Gastroesophageal sphincter (tissue), 3 donors: ENCODE data around the gene C1orf167.

Experiments
- EP300 ChIP-seq: sonication (generic); formaldehyde crosslinking; IDR thresholded peaks from one replicate; pipeline ENCODE4 v1.6.1; 2017; ENCODE audit warnings: antibody characterized with exemption, mild to moderate bottlenecking
- POLR2A ChIP-seq, 2 donors: fragments of 450-650 bp; IDR thresholded peaks; one replicate each; pipeline ENCODE4 v1.6.1; 2017; ENCODE audit warnings: antibody characterized with exemption in 2 of 2, mild to moderate bottlenecking in 2 of 2, moderate library complexity in 1 of 2
- POLR2AphosphoS5 ChIP-seq: sonication (generic); formaldehyde crosslinking; IDR thresholded peaks from one replicate; pipeline ENCODE4 v1.6.1; 2017; ENCODE audit warnings: antibody characterized with exemption
- TF ChIP-seq, protein P1 (sequence below), 4 experiments: fragments of 200-600 bp in 2 of 4; fragments of 450-650 bp in 2 of 4; sonication (generic) in 1 of 4; IDR thresholded peaks; one replicate each; pipeline ENCODE4 v1.5.1; 2017 to 2019; ENCODE audit warnings: antibody characterized with exemption in 4 of 4, mild to moderate bottlenecking in 2 of 4, moderate library complexity in 2 of 4

DNA sequence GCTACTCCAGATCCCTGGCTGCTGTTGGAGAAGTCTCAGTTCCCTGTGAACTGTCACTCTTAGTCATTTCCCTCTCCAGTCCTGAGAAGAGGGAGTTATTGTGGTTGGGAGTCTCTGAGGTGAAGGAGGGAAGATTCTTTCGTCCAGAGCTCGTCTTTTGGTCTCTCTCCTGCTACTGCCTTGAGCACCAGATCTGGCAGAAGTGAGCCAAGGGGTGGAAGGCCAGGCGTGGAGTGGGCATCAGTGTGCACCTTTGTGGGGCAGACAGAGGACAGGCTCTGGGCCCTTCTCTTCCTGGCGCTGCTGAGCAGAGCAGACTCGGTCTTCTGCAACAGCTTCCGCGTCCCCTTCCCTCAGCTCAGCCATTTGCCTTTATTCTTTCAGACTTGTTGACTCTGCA is 63.1 kb downstream of the C1orf167 start:
- no peak for TF ChIP-seq EP300
- TF ChIP-seq, protein P1, sequence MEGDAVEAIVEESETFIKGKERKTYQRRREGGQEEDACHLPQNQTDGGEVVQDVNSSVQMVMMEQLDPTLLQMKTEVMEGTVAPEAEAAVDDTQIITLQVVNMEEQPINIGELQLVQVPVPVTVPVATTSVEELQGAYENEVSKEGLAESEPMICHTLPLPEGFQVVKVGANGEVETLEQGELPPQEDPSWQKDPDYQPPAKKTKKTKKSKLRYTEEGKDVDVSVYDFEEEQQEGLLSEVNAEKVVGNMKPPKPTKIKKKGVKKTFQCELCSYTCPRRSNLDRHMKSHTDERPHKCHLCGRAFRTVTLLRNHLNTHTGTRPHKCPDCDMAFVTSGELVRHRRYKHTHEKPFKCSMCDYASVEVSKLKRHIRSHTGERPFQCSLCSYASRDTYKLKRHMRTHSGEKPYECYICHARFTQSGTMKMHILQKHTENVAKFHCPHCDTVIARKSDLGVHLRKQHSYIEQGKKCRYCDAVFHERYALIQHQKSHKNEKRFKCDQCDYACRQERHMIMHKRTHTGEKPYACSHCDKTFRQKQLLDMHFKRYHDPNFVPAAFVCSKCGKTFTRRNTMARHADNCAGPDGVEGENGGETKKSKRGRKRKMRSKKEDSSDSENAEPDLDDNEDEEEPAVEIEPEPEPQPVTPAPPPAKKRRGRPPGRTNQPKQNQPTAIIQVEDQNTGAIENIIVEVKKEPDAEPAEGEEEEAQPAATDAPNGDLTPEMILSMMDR (IDR thresholded peaks at IDR 0.05), result no peak
- no peak for TF ChIP-seq POLR2A (IDR thresholded peaks at IDR 0.05)
- TF ChIP-seq POLR2AphosphoS5, result no peak
